Chondrocyte (in vitro differentiated cells): ENCODE data around the gene GNAI1. TPM values are rescaled to one million over a fixed set of nuclear protein-coding genes. Genes with fewer than 3 reads are reported as not detected.

Source experiments
- DNase-seq: peaks from one replicate; pipeline ENCODE4 v3.0.0; 2021; ENCODE audit warnings: mixed read lengths, low spot score
- H3K27ac Mint-ChIP-seq: one replicate; pipeline ENCODE4 v1.8.0; 2021; ENCODE audit warnings: mild to moderate bottlenecking, moderate library complexity, mixed read lengths; ENCODE audit not compliant: unreplicated experiment
- H3K27me3 Mint-ChIP-seq: 2 replicates; pipeline ENCODE4 v1.8.0; 2021; ENCODE audit warnings: low read depth, mixed read lengths
- H3K36me3 Mint-ChIP-seq: 2 replicates; pipeline ENCODE4 v1.8.0; 2021; ENCODE audit warnings: low read depth, mixed read lengths
- H3K4me1 Mint-ChIP-seq: 2 replicates; pipeline ENCODE4 v1.8.0; 2021; ENCODE audit warnings: low read depth, mild to moderate bottlenecking, mixed read lengths
- H3K4me3 Mint-ChIP-seq: one replicate; pipeline ENCODE4 v1.8.0; 2021; ENCODE audit warnings: mild to moderate bottlenecking, moderate library complexity, mixed read lengths; ENCODE audit not compliant: unreplicated experiment
- H3K9me3 Mint-ChIP-seq: 2 replicates; pipeline ENCODE4 v1.8.0; 2021; ENCODE audit warnings: low read depth, mixed read lengths
- total RNA-seq: library from RNA; stranded (reverse); gene quantifications from 3 replicates; pipeline ENCODE4 v1.2.1, GENCODE V29; 2021
- TF ChIP-seq, protein P1 (sequence below): fragments of 200-600 bp; sonication (generic); IDR thresholded peaks from 2 replicates; pipeline ENCODE4 v1.5.0; 2021; ENCODE audit warnings: antibody characterized with exemption, mild to moderate bottlenecking, moderate library complexity

GNAI1 gene
- total RNA-seq, 1 donor from 2014 or later: 27.4 TPM

DNA sequence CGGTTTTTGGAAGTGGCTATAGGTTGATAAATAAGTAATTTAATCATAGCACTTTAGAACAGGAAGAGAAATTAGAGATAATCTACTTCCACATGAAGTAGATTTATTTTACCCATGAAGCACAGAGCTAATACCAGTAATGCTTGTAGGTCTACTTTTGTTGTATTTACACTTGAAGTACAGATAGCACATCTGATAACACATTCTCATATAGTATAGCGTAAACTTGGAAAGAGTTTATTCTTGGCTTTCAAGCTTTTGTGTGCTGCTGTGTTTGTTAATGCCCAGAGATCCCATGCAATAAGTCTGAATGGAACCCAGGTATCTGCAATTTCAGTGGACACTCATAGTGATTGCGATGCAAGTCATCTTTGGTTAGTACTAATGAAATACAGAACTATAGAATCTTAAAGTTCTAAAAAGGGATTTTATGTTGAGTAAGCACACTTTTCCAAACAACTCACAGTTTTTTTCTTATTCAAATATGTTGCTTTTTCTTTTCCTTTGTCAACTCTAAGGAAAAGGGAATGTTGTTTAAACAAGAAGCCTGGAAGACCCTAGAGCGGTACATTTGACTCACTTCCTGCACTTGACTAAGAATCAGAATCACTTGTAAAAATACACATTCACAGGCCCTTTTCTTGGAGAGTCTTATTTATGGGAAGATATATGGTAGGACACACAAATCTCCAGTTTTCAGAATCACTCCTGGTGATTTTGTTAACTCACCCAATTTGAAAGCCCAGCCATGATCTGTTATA lies 105.8 kb downstream of the GNAI1 start:
- no peak overlapping the region for H3K4me3 Mint-ChIP-seq
- no peak for DNase-seq
- TF ChIP-seq, protein P1, sequence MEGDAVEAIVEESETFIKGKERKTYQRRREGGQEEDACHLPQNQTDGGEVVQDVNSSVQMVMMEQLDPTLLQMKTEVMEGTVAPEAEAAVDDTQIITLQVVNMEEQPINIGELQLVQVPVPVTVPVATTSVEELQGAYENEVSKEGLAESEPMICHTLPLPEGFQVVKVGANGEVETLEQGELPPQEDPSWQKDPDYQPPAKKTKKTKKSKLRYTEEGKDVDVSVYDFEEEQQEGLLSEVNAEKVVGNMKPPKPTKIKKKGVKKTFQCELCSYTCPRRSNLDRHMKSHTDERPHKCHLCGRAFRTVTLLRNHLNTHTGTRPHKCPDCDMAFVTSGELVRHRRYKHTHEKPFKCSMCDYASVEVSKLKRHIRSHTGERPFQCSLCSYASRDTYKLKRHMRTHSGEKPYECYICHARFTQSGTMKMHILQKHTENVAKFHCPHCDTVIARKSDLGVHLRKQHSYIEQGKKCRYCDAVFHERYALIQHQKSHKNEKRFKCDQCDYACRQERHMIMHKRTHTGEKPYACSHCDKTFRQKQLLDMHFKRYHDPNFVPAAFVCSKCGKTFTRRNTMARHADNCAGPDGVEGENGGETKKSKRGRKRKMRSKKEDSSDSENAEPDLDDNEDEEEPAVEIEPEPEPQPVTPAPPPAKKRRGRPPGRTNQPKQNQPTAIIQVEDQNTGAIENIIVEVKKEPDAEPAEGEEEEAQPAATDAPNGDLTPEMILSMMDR: no peak
- no peak overlapping the region for H3K27ac Mint-ChIP-seq
- H3K27me3 Mint-ChIP-seq: no peaks in the 10 kb centered on the region
- H3K36me3 Mint-ChIP-seq: peaks cover 2% of the 10 kb centered on the region
- H3K9me3 Mint-ChIP-seq: no peaks in the 10 kb centered on the region
- H3K4me1 Mint-ChIP-seq: peaks cover 4% of the 10 kb centered on the region

DNA sequence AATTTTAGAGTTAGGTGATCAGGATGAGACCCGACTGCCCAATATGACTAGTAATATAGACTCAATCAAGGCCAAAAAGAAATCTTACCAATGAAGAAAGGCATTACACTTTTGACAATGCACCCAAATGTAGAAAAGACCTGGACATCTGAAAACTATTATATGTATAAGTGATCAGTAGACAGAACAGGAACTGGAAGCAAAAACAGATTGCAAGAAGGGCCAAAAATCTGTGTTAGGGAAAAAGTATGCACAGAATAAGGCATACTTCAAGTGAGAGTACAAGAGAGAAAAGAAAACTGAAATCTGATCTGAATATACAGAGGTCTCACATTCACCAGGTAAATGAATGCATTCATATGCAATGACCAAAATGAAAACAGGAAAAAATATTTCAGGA lies 107.0 kb downstream of the GNAI1 start:
- H3K4me3 Mint-ChIP-seq: no peak overlapping the region
- peaks cover 2% of the 10 kb centered on the region for H3K36me3 Mint-ChIP-seq
- TF ChIP-seq, protein P1: no peak
- no peak overlapping the region for H3K27ac Mint-ChIP-seq
- H3K27me3 Mint-ChIP-seq: no peaks in the 10 kb centered on the region
- no peak for DNase-seq
- no peaks in the 10 kb centered on the region for H3K9me3 Mint-ChIP-seq
- H3K4me1 Mint-ChIP-seq: peaks cover 4% of the 10 kb centered on the region

GRCh38 chr7:80243425-80243824 lies 108.8 kb downstream of the GNAI1 start:
- H3K27me3 Mint-ChIP-seq: no peaks in the 10 kb centered on the region
- no peak for DNase-seq
- peaks cover 2% of the 10 kb centered on the region for H3K36me3 Mint-ChIP-seq
- no peak overlapping the region for H3K4me3 Mint-ChIP-seq
- TF ChIP-seq, protein P1: no peak
- H3K27ac Mint-ChIP-seq: no peak overlapping the region
- peaks cover 4% of the 10 kb centered on the region for H3K4me1 Mint-ChIP-seq
- H3K9me3 Mint-ChIP-seq: no peaks in the 10 kb centered on the region

- TF ChIP-seq, protein P1: no peak
- Mint-ChIP-seq H3K9me3 (no peaks in the 10 kb centered on the region), H3K4me3 (no peak overlapping the region), H3K4me1 (peaks cover 4% of the 10 kb centered on the region), H3K27me3 (no peaks in the 10 kb centered on the region), H3K27ac (peak overlapping the region; percentile 66), H3K36me3 (peaks cover 2% of the 10 kb centered on the region)
- DNase-seq: no peak
Observed at GRCh38 chr7:80244206-80244916, 109.7 kb downstream of the GNAI1 start.

DNA sequence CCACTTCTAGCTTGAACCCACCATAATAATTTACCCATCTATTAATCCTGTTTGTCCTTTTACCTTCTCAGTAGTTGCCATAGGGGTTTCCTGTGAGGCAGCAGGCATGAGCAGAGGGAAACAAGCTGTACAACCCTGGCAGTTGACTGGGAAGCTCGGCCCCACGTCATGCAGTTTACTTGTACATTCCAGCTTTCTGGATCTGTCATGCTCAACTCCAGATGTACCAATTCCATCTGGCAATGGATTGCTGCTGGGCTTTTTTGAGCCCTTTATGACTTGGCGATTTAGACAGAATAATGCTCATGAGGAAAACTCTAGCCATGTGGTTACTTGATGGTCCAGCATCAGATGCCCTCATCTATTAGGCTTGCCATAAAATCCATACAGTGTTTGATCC lies 112.5 kb downstream of the GNAI1 start:
- peaks cover 4% of the 10 kb centered on the region for H3K4me1 Mint-ChIP-seq
- no peak overlapping the region for H3K4me3 Mint-ChIP-seq
- no peaks in the 10 kb centered on the region for H3K9me3 Mint-ChIP-seq
- peaks cover 2% of the 10 kb centered on the region for H3K36me3 Mint-ChIP-seq
- H3K27me3 Mint-ChIP-seq: no peaks in the 10 kb centered on the region
- no peak for DNase-seq
- no peak overlapping the region for H3K27ac Mint-ChIP-seq
- TF ChIP-seq, protein P1: no peak
